Left kidney (tissue), 2 donors: ENCODE data around the gene PIP4K2B. TPM values are rescaled to one million over a fixed set of nuclear protein-coding genes. Genes with fewer than 3 reads are reported as not detected.
"Not testable (repeated sequence)": the region's sequence is repeated elsewhere in the genome, so short reads cannot be mapped to it uniquely, and the experiment has no call there.

Source experiments
- DNase-seq: peaks from one replicate; pipeline ENCODE4 v3.0.0-alpha.2; 2013
- polyA plus RNA-seq: library from polyadenylated mRNA; unstranded; fragments of 120-200 nt; gene quantifications from one replicate; pipeline ENCODE4 v1.2.1, GENCODE V29; 2013; ENCODE audit not compliant: insufficient read length

PIP4K2B gene
- polyA plus RNA-seq, 1 donor: 85.9 TPM

GRCh38 chr17:38730526-38731379, 68.6 kb downstream of the PIP4K2B start:
- no peak for DNase-seq

GRCh38 chr17:38729886-38730525, 69.3 kb downstream of the PIP4K2B start, which contains the start of gene CISD3:
Gene CISD3 (plus strand): TSS chr17:38730341. CDS start chr17:38730359, 18 bp downstream.
- DNase-seq: no peak

DNA sequence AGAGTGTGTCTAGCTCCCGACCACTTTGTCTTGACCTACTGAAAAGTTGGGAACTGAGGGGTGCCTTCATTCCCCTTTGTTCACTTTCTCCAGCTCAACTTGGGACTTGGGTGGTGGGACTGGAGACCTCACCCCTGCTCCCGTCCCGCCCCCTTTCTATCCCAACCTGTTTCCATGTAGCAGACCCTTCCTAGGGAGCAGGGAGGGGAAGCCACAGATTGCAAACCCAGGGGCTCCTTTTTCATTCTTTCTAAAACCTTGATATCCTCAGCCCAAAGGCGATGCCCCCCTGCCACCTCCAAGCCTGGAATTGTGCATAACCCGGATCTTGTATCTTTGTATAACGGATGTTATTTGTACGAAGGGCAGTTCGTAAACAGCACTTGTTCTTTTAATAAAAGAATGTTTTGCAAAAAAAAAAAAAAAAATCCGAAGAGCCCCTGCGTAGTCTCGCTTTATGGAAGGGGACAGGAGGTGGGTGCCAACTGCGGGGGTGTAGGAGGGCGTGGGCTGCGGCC, 69.9 kb downstream of the PIP4K2B start:
- DNase-seq: no peak

DNA sequence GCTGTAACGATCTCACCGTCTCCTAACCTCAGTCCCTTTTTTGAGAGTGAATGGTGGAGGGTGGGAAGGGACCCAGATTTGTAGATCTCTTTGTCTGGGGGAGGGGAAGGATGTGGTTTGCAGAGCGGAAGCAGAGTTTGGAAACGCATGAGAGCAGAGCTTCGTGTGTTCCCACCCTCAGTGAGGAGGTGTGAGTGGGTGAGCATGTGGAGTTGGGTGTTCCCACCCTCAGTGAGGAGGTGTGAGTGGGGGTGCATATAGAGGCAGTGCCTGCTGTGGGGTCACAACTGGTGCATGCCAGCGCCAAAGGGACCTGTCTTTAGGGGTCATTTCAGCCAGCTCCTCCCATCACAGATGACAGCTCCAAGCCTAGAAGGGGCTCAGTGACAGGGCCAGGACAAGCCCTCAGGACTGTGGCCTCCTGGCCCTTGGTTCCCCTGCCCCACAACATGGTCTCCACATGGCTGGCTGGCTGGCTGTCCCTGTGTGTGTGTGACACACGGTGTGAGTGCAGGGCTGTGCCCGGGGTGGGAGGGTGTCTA, 71.0 kb downstream of the PIP4K2B start:
- no peak for DNase-seq

DNA sequence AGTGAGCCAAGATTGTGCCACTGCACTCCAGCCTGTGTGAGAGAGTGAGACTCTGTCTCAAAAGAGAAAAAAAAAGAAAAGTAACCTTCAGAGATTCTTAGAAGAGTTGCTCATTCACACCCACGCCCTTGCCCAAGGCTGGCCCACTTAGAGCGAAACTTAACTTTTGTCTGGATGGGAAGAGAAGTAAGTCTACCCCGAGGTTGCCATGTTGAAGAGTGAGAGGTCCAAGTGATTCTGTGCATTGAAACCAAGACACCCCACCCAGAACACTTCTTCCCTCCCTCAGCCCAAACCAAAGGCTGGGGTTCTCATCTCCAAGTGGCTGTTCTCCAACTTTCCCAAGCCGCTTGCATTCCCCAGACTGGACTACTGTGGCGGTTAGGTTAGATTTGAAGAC, 71.6 kb downstream of the PIP4K2B start:
- no peak for DNase-seq

DNA sequence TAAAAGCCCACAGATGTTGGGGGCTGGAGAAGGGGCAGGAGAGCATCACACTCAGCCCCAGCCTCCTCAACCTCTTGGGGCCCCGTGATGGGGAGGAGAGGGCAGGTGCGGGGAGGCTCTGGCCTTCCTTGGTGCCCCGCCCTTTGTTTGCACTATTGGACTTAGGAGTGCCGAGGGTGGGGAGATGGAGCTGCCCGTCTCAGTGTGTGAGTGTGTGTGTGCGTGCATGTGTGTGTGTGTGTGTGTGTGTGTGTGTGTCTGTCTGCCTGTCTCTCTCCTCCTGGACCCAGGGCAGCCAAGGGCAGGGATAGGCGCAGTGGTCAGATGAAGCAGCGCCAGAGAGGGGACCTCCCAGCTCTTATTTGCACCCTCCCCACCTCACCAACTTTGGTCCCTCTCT, 73.2 kb downstream of the PIP4K2B start:
- not testable (repeated sequence) for DNase-seq

DNA sequence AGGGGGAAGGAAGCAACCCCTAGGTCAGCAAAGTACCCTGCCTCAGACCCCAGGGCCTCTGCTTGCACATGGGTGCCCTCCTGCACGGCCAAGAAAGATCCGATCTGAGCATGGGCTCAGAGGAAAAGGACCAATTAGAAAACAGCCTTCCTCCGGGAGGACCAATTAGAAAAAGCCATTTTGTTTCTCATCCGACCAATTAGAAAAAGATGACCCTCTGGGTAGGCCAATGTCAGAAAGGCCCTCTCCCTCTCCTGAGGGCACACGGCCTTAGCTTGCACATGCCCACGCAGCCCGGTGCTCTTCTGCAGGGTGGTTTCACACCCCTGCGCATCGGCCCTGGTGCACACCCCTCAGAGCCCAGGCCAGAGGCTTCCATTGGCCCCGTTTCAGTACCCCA, 74.3 kb downstream of the PIP4K2B start:
- DNase-seq: no peak

GRCh38 chr17:38724337-38724988, 74.9 kb downstream of the PIP4K2B start:
- DNase-seq: no peak

GRCh38 chr17:38721802-38722201, 77.6 kb downstream of the PIP4K2B start:
- no peak for DNase-seq

GRCh38 chr17:38720941-38721340, 78.4 kb downstream of the PIP4K2B start:
- no peak for DNase-seq

DNA sequence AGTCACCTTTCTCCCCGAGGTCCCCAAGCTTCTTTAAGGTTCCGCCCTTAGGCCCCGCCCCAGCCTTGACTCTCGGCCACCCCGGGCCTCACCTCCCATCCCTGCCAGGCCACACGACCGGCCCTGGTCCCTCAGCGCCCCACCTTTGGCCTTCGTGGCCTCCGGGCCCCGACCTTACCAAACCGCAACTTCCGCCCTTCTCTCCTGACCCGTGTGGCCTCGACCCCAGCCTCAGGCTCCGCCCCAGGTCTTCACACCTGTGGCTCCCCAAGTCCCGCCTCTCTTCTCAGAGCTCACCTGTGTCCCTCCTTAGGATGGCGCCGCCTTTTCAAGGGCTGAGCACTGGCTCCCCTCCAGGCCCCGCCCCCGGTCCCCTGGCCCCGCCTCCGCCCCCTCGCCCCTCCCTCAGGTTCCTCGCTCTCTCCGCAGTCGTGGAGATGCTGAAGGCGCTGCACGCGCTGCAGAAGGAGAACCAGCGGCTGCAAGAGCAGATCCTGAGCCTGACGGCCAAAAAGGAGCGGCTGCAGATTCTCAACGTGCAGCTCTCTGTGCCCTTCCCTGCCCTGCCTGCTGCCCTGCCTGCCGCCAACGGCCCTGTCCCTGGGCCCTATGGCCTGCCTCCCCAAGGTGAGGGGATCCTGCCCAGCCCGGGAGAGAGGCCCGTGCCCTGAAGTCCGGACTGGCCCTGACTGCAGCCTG, 79.3 kb downstream of the PIP4K2B start:
- DNase-seq: no peak

DNA sequence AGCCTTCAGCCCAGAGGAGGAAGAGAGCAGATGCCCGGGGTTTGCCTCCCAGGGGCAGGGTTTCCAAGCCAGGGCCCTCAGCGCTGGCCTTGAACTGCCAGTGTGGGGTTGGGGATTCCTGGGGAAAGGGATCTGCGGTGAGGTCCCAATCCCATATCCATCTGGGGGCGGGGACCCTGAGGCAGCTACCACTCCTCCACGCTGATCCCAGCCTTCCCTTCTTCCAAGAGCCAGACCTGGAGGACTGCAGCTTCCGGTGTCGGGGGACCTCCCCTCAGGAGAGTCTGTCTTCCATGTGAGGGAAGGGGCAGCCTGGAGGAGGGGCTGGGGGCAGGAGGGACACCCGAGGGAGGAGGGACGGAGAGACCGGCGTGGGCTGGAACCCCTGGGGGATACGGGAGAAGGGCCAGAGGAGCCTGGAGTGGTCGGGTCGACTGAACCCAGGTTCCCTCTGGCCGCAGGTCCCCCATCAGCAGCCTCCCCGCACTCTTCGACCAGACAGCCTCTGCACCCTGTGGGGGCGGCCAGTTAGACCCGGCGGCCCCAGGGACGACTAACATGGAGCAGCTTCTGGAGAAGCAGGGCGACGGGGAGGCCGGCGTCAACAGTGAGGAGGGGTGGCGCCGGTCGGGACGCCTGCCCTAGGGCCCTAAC, 79.9 kb downstream of the PIP4K2B start:
- no peak for DNase-seq

DNA sequence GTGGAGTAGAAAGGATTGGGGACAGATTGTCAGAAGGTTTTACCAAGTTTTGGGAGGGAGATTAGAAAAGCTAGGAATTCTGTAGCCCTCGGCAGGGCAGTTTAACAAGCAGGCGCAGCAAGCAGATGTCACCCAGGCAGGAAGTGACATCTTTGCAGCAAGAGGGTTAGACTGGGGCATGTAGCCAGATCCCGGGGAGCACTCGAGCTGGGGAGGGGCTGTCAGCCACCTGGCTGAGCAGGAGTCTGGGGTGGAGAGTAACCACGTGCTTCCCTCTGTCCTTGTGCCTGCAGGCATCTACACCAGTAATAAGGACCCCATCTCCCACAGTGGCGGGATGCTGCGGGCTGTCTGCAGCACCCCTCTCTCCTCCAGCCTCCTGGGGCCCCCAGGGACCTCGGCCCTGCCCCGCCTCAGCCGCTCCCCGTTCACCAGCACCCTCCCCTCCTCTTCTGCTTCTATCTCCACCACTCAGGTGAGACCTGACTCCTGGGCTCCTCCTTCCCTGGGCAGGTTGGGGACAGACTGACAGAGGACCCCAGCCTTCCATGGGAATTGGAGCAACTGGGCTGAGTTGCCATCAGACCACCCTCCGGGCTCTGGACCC, 82.1 kb downstream of the PIP4K2B start:
- DNase-seq: no peak

GRCh38 chr17:38716368-38717005, 82.9 kb downstream of the PIP4K2B start:
- no peak for DNase-seq

Other genes with a start within 250 kb of the PIP4K2B start
- gene SRCIN1, start 193.6 kb downstream of the PIP4K2B start, polyA plus RNA-seq: 3.7 TPM
- gene EPOP, start 124.6 kb downstream of the PIP4K2B start, polyA plus RNA-seq: 1.6 TPM
- gene MLLT6, start 94.3 kb downstream of the PIP4K2B start, polyA plus RNA-seq: 126 TPM
- gene CISD3, start 69.2 kb downstream of the PIP4K2B start, polyA plus RNA-seq: 9.7 TPM
- gene PCGF2, start 51.2 kb downstream of the PIP4K2B start, polyA plus RNA-seq: 72.0 TPM
- gene PSMB3, start 46.8 kb downstream of the PIP4K2B start, polyA plus RNA-seq: 112 TPM
- 28.1 TPM for gene CWC25, start 25.8 kb upstream of the PIP4K2B start, polyA plus RNA-seq
- gene RPL23, start 54.2 kb upstream of the PIP4K2B start, polyA plus RNA-seq: 2,231 TPM
- gene LASP1, start 70.5 kb upstream of the PIP4K2B start, polyA plus RNA-seq: 135 TPM
- gene FBXO47, start 167.8 kb upstream of the PIP4K2B start, polyA plus RNA-seq: not detected